ENCODE data around the gene DHX35. TPM values are rescaled to one million over a fixed set of nuclear protein-coding genes. Genes with fewer than 3 reads are reported as not detected.

The DHX35 gene, protein sequence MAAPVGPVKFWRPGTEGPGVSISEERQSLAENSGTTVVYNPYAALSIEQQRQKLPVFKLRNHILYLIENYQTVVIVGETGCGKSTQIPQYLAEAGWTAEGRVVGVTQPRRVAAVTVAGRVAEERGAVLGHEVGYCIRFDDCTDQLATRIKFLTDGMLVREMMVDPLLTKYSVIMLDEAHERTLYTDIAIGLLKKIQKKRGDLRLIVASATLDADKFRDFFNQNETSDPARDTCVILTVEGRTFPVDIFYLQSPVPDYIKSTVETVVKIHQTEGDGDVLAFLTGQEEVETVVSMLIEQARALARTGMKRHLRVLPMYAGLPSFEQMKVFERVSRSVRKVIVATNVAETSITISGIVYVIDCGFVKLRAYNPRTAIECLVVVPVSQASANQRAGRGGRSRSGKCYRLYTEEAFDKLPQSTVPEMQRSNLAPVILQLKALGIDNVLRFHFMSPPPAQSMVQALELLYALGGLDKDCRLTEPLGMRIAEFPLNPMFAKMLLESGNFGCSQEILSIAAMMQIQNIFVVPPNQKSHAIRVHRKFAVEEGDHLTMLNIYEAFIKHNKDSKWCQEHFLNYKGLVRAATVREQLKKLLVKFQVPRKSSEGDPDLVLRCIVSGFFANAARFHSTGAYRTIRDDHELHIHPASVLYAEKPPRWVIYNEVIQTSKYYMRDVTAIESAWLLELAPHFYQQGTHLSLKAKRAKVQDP
- 11.0 TPM for total RNA-seq
- 6.9 TPM for polyA plus RNA-seq (ENCODE audit: insufficient read depth, low read depth, low replicate concordance)
- long read RNA-seq, donor 1 = 0 reads
- long read RNA-seq, donor 2, partial matches to known transcripts = 0 of 3 reads
- long read RNA-seq, donor 2, other reads (novel, unspliced or antisense) = 0 of 3 reads
- long read RNA-seq, donor 3, partial matches to known transcripts = 0 of 3 reads
- long read RNA-seq, donor 3, other reads (novel, unspliced or antisense) = 0 of 3 reads
- long read RNA-seq, donor 4, partial matches to known transcripts = 0 of 3 reads
- long read RNA-seq, donor 4, other reads (novel, unspliced or antisense) = 0 of 3 reads
- long read RNA-seq, donor 5 = 0 reads
- long read RNA-seq, donor 6 = 0 reads
- long read RNA-seq, donor 7, transcript DHX35-201 (22 exons, 3,325 nt) = major isoform, 5 of 10 reads
- long read RNA-seq, donor 7, partial matches to known transcripts = 2 of 10 reads
- long read RNA-seq, donor 7, other reads (novel, unspliced or antisense) = 3 of 10 reads
- long read RNA-seq, donor 8, partial matches to known transcripts = 8 of 8 reads
- long read RNA-seq, donor 8, other reads (novel, unspliced or antisense) = 0 of 8 reads
- long read RNA-seq, donor 9 = 0 reads
- long read RNA-seq, donor 10, partial matches to known transcripts = 0 of 2 reads
- long read RNA-seq, donor 10, other reads (novel, unspliced or antisense) = 0 of 2 reads

GRCh38 chr20:38962044-38962927 lies at the start of gene DHX35:
TSS of gene DHX35 (plus strand) at chr20:38962344. CDS start at chr20:38962368, 24 bp downstream.
- TF ChIP-seq CTCF (IDR thresholded peaks at IDR 0.05; ENCODE audit: borderline replicate concordance, extremely low read depth, insufficient read depth) = peak; percentile 33
- DNase-seq = peak; percentile 98 to 100 (median 99)
- Histone ChIP-seq H3K4me1 (ENCODE audit: control insufficient read depth in 2 of 3, insufficient read depth in 2 of 3, low read depth in 1 of 3, low read length in 3 of 3) (peaks cover 0 to 12% (median 6%) of the 10 kb centered on the region in 3 donors), H3K36me3 (ENCODE audit: control insufficient read depth in 2 of 3, insufficient read depth in 3 of 3, low read length in 3 of 3) (no peaks in the 10 kb centered on the region), H3K9ac (ENCODE audit: low read length in 3 of 3) (peak within 1 kb of the TSS; percentile 79 to 90 (median 86)), H3K9me3 (ENCODE audit: control insufficient read depth in 2 of 3, insufficient read depth in 1 of 3, low read length in 3 of 3) (no peaks in the 10 kb centered on the region), H3K27ac (ENCODE audit: low read depth in 2 of 2, low read length in 2 of 2) (peak within 1 kb of the TSS; percentile 84 to 85), H3K27me3 (ENCODE audit: control insufficient read depth, insufficient read depth, low read length) (no peaks in the 10 kb centered on the region), H3K4me3 (ENCODE audit: low read length in 3 of 3) (peak within 1 kb of the TSS; percentile 89 to 94 (median 94))
- intact Hi-C loops (cut with DNase I) = no loop called here
- no peak for FAIRE-seq

- DNase-seq (peak in 1 of 5 donors; percentile 23), FAIRE-seq (no peak)
- H3K4me1 ChIP-seq (ENCODE audit: control insufficient read depth in 2 of 3, insufficient read depth in 2 of 3, low read depth in 1 of 3, low read length in 3 of 3) = peaks cover 0 to 8% (median 0%) of the 10 kb centered on the region in 3 donors
- H3K4me3 ChIP-seq (ENCODE audit: low read length in 3 of 3) = no peak overlapping the region
- no peaks in the 10 kb centered on the region for H3K9me3 ChIP-seq (ENCODE audit: control insufficient read depth in 2 of 3, insufficient read depth in 1 of 3, low read length in 3 of 3)
- peaks cover 0 to 17% (median 8%) of the 10 kb centered on the region in 3 donors for H3K36me3 ChIP-seq (ENCODE audit: control insufficient read depth in 2 of 3, insufficient read depth in 3 of 3, low read length in 3 of 3)
- intact Hi-C loops (cut with DNase I) = no loop called here
- H3K9ac ChIP-seq (ENCODE audit: low read length in 3 of 3) = no peak overlapping the region
- H3K27me3 ChIP-seq (ENCODE audit: control insufficient read depth, insufficient read depth, low read length) = no peaks in the 10 kb centered on the region
- H3K27ac ChIP-seq (ENCODE audit: low read depth in 2 of 2, low read length in 2 of 2) = no peak overlapping the region
- no peak for TF ChIP-seq CTCF (IDR thresholded peaks at IDR 0.05; ENCODE audit: borderline replicate concordance, extremely low read depth, insufficient read depth)
These were observed 46.8 kb upstream of the DHX35 start for GRCh38 chr20:38915355-38915754.

GRCh38 chr20:38917657-38918056 lies 44.5 kb upstream of the DHX35 start:
- Histone ChIP-seq H3K27ac (ENCODE audit: low read depth in 2 of 2, low read length in 2 of 2) (no peak overlapping the region), H3K4me3 (ENCODE audit: low read length in 3 of 3) (no peak overlapping the region), H3K4me1 (ENCODE audit: control insufficient read depth in 2 of 3, insufficient read depth in 2 of 3, low read depth in 1 of 3, low read length in 3 of 3) (peaks cover 0 to 8% (median 0%) of the 10 kb centered on the region in 3 donors), H3K9ac (ENCODE audit: low read length in 3 of 3) (no peak overlapping the region), H3K27me3 (ENCODE audit: control insufficient read depth, insufficient read depth, low read length) (no peaks in the 10 kb centered on the region), H3K36me3 (ENCODE audit: control insufficient read depth in 2 of 3, insufficient read depth in 3 of 3, low read length in 3 of 3) (peaks cover 0 to 17% (median 12%) of the 10 kb centered on the region in 3 donors), H3K9me3 (ENCODE audit: control insufficient read depth in 2 of 3, insufficient read depth in 1 of 3, low read length in 3 of 3) (no peaks in the 10 kb centered on the region)
- no peak for TF ChIP-seq CTCF (IDR thresholded peaks at IDR 0.05; ENCODE audit: borderline replicate concordance, extremely low read depth, insufficient read depth)
- FAIRE-seq = no peak
- DNase-seq = no peak
- intact Hi-C loops (cut with DNase I) = no loop called here

All from kidney (tissue), 22 donors.